Stomach (tissue), 9 donors: Measurements from ENCODE around the gene AFTPH. TPM values are rescaled to one million over a fixed set of nuclear protein-coding genes. Genes with fewer than 3 reads are reported as not detected.

ENCODE experiments used
- DNase-seq, 2 donors: peaks; one replicate each; pipeline versions ENCODE4 v3.0.0 to v3.0.0-alpha.2; 2013 to 2019
- H3K27ac ChIP-seq, 5 donors: fragments of 200-600 bp in 4 of 5; sonication (generic) in 4 of 5; one replicate each; pipeline ENCODE4 v1.5.1; 2013 to 2019; ENCODE audit warnings: mild to moderate bottlenecking in 1 of 5, moderate library complexity in 1 of 5
- H3K27me3 ChIP-seq, 3 donors: fragments of 200-600 bp; sonication (generic); one replicate each; pipeline ENCODE4 v1.5.1; 2017 to 2019; ENCODE audit warnings: mixed run types in 1 of 3
- H3K36me3 ChIP-seq, 4 donors: fragments of 200-600 bp; sonication (generic); 1 replicate in 3 of 4; 2 replicates in 1 of 4; pipeline ENCODE4 v1.5.1; 2016 to 2019
- H3K4me1 ChIP-seq, 4 donors: fragments of 200-600 bp; sonication (generic); one replicate each; pipeline ENCODE4 v1.5.1; 2016 to 2019
- H3K4me3 ChIP-seq, 4 donors: fragments of 200-600 bp; sonication (generic) in 3 of 4; one replicate each; pipeline ENCODE4 v1.5.1; 2016 to 2019; ENCODE audit warnings: mild to moderate bottlenecking in 1 of 4
- H3K9me3 ChIP-seq, 4 donors: fragments of 200-600 bp; sonication (generic); one replicate each; pipeline ENCODE4 v1.5.1; 2016 to 2019
- EP300 ChIP-seq: sonication (generic); formaldehyde crosslinking; IDR thresholded peaks from one replicate; pipeline ENCODE4 v1.6.1; 2017; ENCODE audit warnings: antibody characterized with exemption
- POLR2A ChIP-seq, 4 donors: fragments of 450-650 bp; IDR thresholded peaks; one replicate each; pipeline ENCODE4 v1.6.1; 2016; ENCODE audit warnings: antibody characterized with exemption in 4 of 4, control low read depth in 2 of 4, mild to moderate bottlenecking in 1 of 4, moderate library complexity in 1 of 4
- POLR2AphosphoS5 ChIP-seq, 3 donors: sonication (generic); formaldehyde crosslinking; IDR thresholded peaks; one replicate each; pipeline ENCODE4 v1.6.1; 2016; ENCODE audit warnings: antibody characterized with exemption in 3 of 3
- WGBS, 5 donors: extraction: QIAGEN DNeasy Blood & Tissue Kit in 3 of 5; methylation state at CpG; one replicate each; pipeline versions ENCODE4 v1.1.5 to v1.1.7; 2013 to 2018; 5-methylcytosine and 5-hydroxymethylcytosine counted together
- intact Hi-C: fragments of 100-400 bp; cut with DNase I; formaldehyde crosslinking; loops from one replicate; pipeline ENCODE4 v1.15.1; 2023; ENCODE audit warnings: low total_unique reads
- polyA plus RNA-seq, 3 donors: library from polyadenylated mRNA; stranded (reverse); fragments of 200-250 nt; gene quantifications; one replicate each; pipeline ENCODE4 v1.2.3, GENCODE V29; 2013
- total RNA-seq, 5 donors: library from RNA; depleted of rRNA; stranded (reverse); fragments of >200 nt; gene quantifications; one replicate each; pipeline versions ENCODE4 v1.1.0 to v1.2.3, GENCODE V29; 2014 to 2016
- TF ChIP-seq, protein P1 (sequence below), 7 experiments: fragments of 450-650 bp in 4 of 7; fragments of 200-600 bp in 3 of 7; sonication (generic) in 3 of 7; IDR thresholded peaks; one replicate each; pipeline ENCODE4 v1.5.1; 2016 to 2019; ENCODE audit warnings: antibody characterized with exemption in 7 of 7, control low read depth in 2 of 7, mild to moderate bottlenecking in 1 of 7
- donor health status: healthy with polysubstance abuse.
- donor health status: Bipolar disorder and iron deficiency.
- donor health status: healthy.

Gene AFTPH
- total and polyA plus RNA-seq, 8 donors: 19.8 to 93.6 (median 38.9) TPM

DNA sequence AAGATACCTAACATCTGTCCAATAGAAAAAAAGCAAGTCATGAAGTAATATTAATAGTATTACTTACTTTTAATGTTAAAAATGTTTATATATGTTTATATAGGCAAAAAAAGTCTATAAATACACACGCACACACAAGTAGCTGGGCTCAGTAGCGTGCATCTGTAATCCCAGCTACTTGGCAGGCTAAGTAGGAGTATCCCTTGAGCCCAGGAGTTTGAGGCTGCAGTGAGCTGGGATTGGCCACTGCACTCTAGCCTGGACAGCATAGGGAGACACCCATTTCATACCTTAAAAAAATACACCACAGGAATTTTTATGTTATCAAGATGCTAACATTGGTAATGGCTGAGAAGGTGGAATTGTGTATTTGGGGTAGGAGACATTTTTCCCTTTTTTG, 17.4 kb upstream of the AFTPH start:
- Histone ChIP-seq H3K27me3 (no peaks in the 10 kb centered on the region), H3K9me3 (no peaks in the 10 kb centered on the region), H3K4me3 (no peak overlapping the region), H3K27ac (no peak overlapping the region), H3K4me1 (no peaks in the 10 kb centered on the region), H3K36me3 (no peaks in the 10 kb centered on the region)
- DNase-seq: no peak
- intact Hi-C loops: no loop called here
- TF ChIP-seq POLR2A (IDR thresholded peaks at IDR 0.05) (no peak), EP300 (no peak), POLR2AphosphoS5 (IDR thresholded peaks at IDR 0.05) (no peak)
- TF ChIP-seq, protein P1, sequence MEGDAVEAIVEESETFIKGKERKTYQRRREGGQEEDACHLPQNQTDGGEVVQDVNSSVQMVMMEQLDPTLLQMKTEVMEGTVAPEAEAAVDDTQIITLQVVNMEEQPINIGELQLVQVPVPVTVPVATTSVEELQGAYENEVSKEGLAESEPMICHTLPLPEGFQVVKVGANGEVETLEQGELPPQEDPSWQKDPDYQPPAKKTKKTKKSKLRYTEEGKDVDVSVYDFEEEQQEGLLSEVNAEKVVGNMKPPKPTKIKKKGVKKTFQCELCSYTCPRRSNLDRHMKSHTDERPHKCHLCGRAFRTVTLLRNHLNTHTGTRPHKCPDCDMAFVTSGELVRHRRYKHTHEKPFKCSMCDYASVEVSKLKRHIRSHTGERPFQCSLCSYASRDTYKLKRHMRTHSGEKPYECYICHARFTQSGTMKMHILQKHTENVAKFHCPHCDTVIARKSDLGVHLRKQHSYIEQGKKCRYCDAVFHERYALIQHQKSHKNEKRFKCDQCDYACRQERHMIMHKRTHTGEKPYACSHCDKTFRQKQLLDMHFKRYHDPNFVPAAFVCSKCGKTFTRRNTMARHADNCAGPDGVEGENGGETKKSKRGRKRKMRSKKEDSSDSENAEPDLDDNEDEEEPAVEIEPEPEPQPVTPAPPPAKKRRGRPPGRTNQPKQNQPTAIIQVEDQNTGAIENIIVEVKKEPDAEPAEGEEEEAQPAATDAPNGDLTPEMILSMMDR (IDR thresholded peaks at IDR 0.05): no peak
- 78 to 92% (median 88%) methylated on average over 2 of the region's 2 CpGs for WGBS, 5 donors

DNA sequence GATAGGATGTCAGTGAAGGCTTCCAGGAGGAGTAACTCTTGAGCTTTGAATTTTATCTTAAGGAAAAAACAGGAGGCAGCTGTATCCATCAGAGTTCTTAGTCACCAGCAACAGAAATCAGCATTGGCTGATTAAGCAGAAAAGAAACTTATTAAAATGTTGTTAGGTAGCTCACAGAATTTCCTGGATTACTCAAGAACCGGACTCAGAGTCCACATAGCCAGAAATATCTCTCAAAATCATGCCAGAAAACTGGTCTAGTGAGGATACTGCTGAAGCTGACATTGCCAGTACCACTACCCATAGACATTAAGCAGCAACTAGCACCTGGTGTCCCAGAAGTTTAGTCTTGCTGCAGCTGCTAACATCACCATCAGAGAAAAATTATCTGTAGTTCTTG, 10.1 kb upstream of the AFTPH start:
- intact Hi-C loops: no loop called here
- H3K36me3 ChIP-seq: no peaks in the 10 kb centered on the region
- no peaks in the 10 kb centered on the region for H3K27me3 ChIP-seq
- no peaks in the 10 kb centered on the region for H3K9me3 ChIP-seq
- no peaks in the 10 kb centered on the region for H3K4me1 ChIP-seq
- TF ChIP-seq POLR2AphosphoS5 (IDR thresholded peaks at IDR 0.05) (no peak), EP300 (no peak), POLR2A (IDR thresholded peaks at IDR 0.05) (no peak)
- TF ChIP-seq, protein P1 (IDR thresholded peaks at IDR 0.05): no peak
- no peak for DNase-seq
- WGBS, 5 donors: 7 to 50% (median 26%) methylated on average over 1 of the region's 1 CpG
- no peak overlapping the region for H3K27ac ChIP-seq
- H3K4me3 ChIP-seq: no peak overlapping the region

DNA sequence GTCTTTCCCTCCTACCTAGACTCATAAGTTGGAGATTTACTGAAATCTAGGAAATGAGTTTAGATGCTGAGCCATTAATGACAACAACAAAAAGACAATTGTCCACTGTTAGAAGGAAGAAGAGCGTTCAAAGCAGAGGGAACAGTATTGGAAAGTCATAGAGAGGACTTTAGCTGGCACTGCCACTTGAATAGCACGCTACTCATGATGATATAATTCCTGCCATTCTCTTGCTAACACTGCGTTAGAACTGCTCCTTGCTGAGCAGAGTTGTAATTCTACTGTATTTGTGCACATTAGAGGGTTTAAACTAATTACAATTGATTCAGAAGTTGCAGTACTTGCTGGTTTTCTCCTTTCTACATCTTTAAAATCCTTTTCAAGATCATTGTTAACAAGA, 9.0 kb upstream of the AFTPH start:
- Histone ChIP-seq H3K4me1 (no peaks in the 10 kb centered on the region), H3K9me3 (no peaks in the 10 kb centered on the region), H3K4me3 (no peak overlapping the region), H3K27ac (no peak overlapping the region), H3K27me3 (no peaks in the 10 kb centered on the region), H3K36me3 (no peaks in the 10 kb centered on the region)
- TF ChIP-seq EP300 (no peak), POLR2A (IDR thresholded peaks at IDR 0.05) (no peak), POLR2AphosphoS5 (IDR thresholded peaks at IDR 0.05) (no peak)
- TF ChIP-seq, protein P1 (IDR thresholded peaks at IDR 0.05): no peak
- WGBS, 5 donors: 72 to 86% (median 81%) methylated on average over 3 of the region's 3 CpGs
- no peak for DNase-seq
- intact Hi-C loops: no loop called here

DNA sequence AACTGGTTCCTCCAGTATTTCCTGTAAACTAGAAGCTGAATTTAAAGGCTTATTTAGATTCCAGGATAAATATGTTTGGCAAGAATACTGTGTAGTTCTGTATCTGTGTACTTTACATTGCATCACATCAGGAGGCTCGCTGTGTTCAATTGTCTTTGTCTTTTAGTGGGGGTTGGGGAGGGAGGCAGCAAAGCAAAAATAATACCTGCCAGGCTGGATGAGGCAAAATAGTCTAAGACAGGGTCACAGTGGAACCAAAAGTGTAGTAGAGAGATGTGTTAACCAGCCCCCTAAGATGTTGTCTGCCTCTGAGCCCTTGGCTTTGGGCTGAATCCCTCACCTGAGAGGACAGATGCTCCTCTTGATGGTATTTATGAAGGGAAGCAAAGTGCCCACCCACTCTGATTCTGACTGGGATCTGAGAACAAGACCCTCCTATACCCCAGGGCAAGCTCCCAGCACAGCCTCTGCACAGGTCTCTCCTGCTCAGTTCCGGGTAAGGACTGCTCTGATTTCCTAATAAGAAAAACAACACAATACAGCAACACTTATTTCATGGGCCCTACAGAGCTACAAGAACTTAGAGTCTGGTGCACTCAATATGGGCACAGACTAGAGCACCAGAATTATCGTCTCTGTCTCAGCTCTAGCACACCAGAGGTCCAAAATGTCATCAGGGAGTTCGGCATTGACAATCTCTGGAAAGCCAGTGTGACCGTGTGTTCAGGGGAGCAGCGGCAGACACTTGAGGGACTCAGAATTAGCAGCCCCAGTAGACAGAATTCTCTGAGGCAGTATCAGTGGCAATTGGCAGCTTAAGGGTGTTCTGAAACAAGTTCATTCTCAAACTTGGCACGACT, 7.2 kb upstream of the AFTPH start:
- no peak overlapping the region for H3K4me3 ChIP-seq
- H3K9me3 ChIP-seq: no peaks in the 10 kb centered on the region
- DNase-seq: no peak
- no peaks in the 10 kb centered on the region for H3K27me3 ChIP-seq
- no peaks in the 10 kb centered on the region for H3K4me1 ChIP-seq
- 78 to 84% (median 80%) methylated on average over 7 of the region's 7 CpGs for WGBS, 5 donors
- H3K27ac ChIP-seq: no peak overlapping the region
- H3K36me3 ChIP-seq: no peaks in the 10 kb centered on the region
- intact Hi-C loops: no loop called here
- TF ChIP-seq, protein P1 (IDR thresholded peaks at IDR 0.05): no peak
- TF ChIP-seq POLR2A (IDR thresholded peaks at IDR 0.05): no peak
